GM19035 (cell line): ENCODE measurements around the gene HCLS1.
"Not testable (repeated sequence)": the region's sequence is repeated elsewhere in the genome, so short reads cannot be mapped to it uniquely, and the experiment has no call there.

Source experiments
- ATAC-seq: cut with Tn5 transposase; IDR thresholded peaks from one replicate; pipeline ENCODE4 v1.9.1; 2021; ENCODE audit not compliant: unreplicated experiment

The HCLS1 gene

DNA sequence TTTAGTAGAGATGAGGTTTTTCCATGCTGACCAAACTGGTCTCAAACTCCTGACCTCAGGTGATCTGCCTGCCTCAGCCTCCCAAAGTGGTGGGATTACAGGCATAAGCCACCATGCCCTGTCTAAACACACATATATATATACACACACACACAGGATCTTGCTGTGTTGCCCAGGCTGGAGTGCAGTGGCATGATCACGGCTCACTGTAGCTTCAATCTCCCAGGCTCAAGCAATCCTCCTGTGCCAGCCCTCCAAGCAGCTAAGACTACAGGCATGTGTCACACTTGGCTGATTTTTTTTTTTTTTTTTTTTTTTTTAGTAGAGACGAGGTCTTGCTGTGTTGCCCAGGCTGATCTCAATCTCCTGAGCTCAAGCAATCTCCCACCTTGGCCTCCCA, 60.8 kb downstream of the HCLS1 start:
- not testable (repeated sequence) for ATAC-seq

DNA sequence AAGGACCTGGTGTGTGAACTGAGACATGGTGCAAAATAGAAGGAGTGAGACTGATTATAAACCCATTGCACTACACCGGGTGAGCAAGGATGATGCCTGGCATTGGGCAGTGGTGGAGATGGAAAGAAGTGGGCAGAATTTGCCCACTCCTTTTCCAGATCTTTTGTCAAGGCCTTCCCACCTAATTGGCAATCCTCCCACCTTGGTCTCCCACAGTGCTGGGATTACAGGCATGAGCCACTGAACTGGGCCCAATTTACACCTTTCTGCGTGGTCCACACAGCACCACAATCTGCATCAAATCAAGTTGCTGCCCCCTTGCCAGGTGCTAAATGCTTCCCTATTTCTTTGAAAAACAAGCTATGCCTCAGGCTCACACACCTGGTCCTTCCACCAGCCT, 62.1 kb downstream of the HCLS1 start:
- no peak for ATAC-seq

DNA sequence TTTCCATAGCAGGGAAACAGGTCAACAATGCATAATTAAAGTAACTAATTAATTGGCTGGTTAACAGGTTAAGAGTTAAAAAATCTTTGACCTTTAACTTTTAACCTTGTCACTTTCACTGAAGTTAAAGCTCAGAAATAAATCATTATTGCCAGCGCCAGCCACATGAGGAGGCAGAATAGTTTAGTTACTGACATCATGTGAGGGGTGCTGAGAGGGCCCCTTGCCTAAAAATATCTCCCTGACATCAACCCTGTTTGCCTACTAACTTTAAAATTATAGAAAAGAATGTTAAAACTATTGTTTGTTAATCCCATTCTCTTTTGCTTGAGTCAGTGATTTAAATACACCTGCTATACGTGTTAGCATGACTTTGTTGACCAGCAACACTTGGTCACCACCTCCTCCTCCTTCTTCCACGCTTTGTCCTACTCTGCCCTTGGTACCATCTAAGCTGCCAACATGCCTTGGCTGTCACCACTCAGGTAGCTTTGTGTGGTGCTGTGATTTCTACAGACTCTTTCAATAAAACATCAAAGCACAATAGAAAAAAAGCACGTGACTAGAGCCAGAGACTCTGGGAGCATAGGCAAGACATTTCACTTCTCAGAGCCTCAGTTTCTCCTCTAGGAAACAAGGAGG, 64.8 kb downstream of the HCLS1 start:
- ATAC-seq: no peak

DNA sequence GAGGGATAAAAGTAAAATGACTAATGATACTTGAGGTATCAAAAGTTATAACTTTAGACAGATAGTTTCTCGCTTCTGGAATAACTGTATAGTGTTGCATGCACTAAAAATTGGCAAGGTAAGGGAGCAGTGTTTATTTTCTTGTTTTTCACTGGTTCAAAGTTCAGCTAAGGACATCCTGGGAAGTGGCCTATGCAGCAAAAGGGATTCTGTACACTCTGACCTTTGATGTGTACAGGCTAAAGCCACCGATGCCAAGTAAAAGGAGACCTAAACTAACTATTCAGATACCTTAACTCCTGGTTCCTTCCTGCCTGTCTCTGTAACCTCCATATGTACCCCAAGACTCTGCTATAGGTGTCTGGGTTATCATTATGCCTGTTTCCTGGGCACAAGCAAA, 65.9 kb downstream of the HCLS1 start:
- no peak for ATAC-seq

DNA sequence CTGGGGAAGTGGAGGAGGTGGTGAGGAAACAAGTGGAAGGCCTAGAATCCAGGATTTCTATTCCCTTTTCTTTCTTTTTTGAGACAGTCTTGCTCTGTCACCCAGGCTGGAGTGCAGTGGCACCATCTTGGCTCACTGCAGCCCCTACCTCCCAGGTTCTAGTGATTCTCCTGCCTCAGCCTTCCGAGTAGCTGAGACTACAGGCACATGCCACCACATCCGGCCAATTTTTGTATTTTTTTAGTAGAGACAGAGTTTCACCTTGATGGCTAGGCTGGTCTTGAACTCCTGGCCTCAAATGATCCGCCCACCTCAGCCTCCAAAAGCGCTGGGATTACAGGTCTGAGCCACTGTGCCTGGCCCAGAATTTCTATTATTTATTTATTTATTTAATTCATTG, 66.9 kb downstream of the HCLS1 start:
- ATAC-seq: peak; percentile 7

DNA sequence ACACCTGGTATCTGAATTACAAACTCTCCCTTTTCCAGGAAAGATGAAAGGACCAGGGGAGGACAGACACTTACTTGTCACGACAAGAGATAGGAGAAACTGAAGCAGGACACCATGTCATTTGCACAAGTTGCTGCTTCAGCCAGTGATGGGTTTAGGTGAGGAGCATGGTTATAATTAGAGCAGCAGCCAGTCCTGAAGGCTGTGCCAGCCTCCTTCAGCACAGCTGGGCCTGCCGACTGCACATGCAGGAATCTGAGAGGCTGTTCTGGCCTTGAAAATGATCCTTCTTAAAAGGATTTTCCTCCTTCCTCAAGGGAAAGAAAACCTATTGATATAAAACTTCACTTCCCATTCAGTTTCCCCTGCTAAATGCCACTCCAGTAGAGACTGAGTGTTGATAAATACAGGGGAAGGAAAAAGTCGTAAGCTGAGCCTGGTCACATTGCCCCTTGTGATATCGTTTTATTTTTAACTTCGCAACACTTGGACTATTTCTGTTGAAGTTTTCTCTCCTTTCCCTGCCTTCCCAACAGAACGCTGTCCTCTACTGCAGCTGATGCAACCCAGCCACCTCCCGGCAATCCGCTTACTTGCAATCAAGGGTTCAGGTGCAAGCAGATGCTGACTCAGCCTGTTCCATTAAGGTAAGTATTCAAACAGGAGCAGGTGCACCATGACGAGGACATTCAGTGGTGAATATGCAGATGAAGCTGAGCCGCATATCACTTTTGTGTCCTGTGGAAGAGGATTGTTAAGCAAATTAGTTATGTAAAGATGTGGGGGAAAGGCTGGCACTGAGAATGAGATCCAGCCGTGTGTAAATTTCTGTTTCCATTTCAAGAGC, 67.6 kb downstream of the HCLS1 start, which contains the start of gene FBXO40:
Gene FBXO40, plus strand, starts transcription at position 524 of the 847 bp plus-strand sequence. CDS start 27,197 bp downstream, outside the sequence.
- peak; percentile 56 for ATAC-seq

DNA sequence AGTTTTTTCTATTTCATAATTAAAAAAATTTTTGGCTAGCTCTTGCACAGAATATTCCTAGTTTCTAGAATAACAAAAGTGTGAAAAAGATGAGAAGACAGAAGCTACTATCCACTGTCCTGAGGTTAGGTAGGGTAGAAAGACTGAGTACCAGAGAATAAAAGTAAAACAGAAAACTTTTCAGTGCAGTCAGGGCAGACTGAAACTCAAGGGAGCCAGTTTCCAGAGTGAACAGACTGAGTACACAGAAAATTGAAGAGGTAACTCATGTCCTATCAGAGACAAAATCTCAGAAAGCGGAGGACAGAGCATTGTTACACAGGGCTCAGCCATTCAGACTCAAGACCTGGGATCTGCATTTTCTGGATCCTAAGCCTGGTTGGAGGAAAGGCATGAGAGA, 76.3 kb downstream of the HCLS1 start:
- no peak for ATAC-seq

DNA sequence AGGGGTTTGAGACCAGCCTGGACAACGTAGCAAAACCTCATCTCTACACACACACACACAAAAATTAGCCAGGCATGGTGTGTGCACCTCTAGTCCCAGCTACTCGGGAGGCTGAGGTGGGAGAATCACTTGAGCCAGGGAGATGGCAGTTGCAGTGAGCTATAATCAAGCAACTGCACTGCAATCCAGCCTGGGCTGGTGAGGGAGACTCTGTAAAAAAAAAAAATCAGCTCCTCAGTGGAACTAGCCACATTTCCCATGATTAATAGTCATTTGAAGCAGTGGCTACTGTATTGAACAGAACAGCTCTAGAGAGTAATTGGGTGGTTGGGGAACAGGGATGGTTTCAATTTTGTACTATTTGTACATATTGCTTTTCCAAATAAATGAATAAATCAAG, 79.0 kb downstream of the HCLS1 start:
- ATAC-seq: no peak
